ENCODE results near the gene TMEM217. TPM values are rescaled to one million over a fixed set of nuclear protein-coding genes. Genes with fewer than 3 reads are reported as not detected.

TMEM217 gene
- total RNA-seq, 2 donors from 2014 or later, result 0.41 to 6.2 TPM

DNA sequence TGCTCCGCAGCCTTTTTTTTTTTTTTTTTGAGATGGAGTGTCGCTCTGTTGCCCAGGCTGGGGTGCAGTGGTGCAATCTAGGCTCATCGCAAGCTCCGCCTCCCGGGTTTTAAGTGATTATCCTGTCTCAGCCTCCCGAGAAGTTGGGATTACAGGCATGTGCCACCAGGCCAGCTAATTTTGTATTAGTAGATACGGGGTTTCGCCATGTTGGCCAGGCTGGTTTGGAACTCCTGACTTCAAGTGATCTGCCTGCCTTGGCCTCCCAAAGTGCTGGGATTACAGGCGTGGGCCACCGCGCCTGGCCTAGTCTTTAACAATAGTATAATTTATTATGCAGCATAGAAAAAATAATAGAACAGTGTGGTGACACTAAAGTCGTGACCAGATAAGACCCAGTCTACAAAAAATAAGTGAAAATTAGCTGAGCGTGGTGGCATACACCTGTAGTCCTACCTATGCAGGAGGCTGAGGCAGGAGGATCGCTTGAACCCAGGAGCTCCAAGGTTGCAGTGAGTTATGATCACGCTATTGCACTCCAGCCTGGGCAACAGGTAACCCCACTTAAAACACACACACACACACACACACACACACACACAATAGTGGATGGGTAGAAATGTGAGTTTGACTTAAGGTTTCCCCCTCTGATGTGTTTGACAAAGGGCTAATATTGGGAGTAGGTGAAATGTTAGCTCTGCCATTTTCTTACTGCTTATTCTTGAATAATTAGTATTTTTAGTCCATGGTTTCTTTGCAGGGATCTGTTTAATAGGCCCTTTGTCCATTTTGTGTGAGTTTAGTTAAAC is 81.5 kb downstream of the TMEM217 start:
- Histone ChIP-seq H3K4me1 (ENCODE audit: control insufficient read depth in 1 of 2, low read depth in 2 of 2) (peaks cover 13 to 25% of the 10 kb centered on the region in 2 donors), H3K27ac (no peak overlapping the region), H3K9me3 (no peaks in the 10 kb centered on the region), H3K36me3 (peaks cover 28% of the 10 kb centered on the region), H3K27me3 (replicated peaks; ENCODE audit: insufficient read depth) (no peaks in the 10 kb centered on the region), H3K4me3 (no peak overlapping the region)
- no peak for DNase-seq (ENCODE audit: low spot score)
- TF ChIP-seq, protein P1, sequence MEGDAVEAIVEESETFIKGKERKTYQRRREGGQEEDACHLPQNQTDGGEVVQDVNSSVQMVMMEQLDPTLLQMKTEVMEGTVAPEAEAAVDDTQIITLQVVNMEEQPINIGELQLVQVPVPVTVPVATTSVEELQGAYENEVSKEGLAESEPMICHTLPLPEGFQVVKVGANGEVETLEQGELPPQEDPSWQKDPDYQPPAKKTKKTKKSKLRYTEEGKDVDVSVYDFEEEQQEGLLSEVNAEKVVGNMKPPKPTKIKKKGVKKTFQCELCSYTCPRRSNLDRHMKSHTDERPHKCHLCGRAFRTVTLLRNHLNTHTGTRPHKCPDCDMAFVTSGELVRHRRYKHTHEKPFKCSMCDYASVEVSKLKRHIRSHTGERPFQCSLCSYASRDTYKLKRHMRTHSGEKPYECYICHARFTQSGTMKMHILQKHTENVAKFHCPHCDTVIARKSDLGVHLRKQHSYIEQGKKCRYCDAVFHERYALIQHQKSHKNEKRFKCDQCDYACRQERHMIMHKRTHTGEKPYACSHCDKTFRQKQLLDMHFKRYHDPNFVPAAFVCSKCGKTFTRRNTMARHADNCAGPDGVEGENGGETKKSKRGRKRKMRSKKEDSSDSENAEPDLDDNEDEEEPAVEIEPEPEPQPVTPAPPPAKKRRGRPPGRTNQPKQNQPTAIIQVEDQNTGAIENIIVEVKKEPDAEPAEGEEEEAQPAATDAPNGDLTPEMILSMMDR (IDR thresholded peaks at IDR 0.05), result no peak
- ATAC-seq (ENCODE audit: insufficient number of reproducible peaks, low FRiP score, low read depth), result no peak

DNA sequence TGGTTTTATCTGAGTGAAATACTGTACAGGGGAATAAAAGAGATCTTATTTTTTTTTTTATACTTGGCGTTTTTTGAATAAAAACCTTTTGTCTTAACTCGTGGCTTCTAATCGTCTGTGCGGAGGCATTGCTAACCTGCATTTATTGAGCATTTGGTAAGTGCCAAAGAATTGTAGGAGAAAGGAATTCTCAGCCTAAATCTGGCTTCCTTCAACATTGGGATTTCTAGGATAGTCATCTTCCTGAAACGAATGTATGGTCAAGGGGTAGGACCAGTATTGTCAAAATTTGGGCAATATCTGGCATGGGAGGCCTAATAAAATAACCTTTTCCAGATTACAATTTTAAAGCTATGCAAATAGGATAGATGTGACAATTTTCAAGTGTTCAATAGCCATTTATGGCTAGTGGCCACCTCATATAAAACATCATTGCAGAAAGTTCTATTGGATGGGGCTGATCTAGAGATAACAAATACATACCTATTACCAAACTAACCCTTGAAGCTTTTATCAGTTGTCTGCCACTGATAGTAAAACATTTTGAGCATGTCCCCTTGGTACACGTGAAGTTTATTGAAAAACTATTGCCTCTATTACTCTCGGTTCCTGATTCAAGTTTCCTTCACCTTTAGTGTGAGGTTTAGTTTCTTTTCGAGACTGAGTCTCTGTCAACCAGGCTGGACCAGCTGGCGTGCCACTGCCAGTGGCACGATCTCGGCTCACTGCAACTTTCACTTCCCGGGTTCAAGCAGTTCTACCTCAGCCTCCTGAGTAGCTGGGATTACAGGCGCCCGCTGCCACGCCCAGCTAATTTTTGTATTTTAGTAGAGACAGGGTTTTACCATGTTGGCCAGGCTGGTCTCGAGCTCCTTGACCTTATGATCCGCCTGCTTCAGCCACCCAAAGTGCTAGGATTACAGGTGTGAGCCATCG is 82.3 kb downstream of the TMEM217 start:
- TF ChIP-seq, protein P1 (IDR thresholded peaks at IDR 0.05), result no peak
- no peaks in the 10 kb centered on the region for H3K9me3 ChIP-seq
- H3K36me3 ChIP-seq, result peaks cover 28% of the 10 kb centered on the region
- H3K27me3 ChIP-seq (replicated peaks; ENCODE audit: insufficient read depth), result no peaks in the 10 kb centered on the region
- no peak overlapping the region for H3K4me3 ChIP-seq
- no peak for DNase-seq (ENCODE audit: low spot score)
- ATAC-seq (ENCODE audit: insufficient number of reproducible peaks, low FRiP score, low read depth), result no peak
- peaks cover 13 to 25% of the 10 kb centered on the region in 2 donors for H3K4me1 ChIP-seq (ENCODE audit: control insufficient read depth in 1 of 2, low read depth in 2 of 2)
- no peak overlapping the region for H3K27ac ChIP-seq

DNA sequence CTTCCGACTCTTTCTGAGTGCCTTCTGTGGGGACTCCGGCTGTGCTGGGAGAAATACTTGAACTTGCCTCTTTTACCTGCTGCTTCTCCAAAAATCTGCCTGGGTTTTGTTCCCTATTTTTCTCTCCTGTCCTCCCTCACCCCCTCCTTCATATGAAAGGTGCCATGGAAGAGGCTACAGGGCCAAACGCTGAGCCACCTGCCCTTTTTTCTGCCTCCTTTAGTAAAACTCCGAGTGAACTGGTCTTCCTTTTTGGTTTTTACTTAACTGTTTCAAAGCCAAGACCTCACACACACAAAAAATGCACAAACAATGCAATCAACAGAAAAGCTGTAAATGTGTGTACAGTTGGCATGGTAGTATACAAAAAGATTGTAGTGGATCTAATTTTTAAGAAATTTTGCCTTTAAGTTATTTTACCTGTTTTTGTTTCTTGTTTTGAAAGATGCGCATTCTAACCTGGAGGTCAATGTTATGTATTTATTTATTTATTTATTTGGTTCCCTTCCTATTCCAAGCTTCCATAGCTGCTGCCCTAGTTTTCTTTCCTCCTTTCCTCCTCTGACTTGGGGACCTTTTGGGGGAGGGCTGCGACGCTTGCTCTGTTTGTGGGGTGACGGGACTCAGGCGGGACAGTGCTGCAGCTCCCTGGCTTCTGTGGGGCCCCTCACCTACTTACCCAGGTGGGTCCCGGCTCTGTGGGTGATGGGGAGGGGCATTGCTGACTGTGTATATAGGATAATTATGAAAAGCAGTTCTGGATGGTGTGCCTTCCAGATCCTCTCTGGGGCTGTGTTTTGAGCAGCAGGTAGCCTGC is 83.2 kb downstream of the TMEM217 start:
- Histone ChIP-seq H3K36me3 (peaks cover 28% of the 10 kb centered on the region), H3K4me1 (ENCODE audit: control insufficient read depth in 1 of 2, low read depth in 2 of 2) (peaks cover 13 to 25% of the 10 kb centered on the region in 2 donors), H3K27me3 (replicated peaks; ENCODE audit: insufficient read depth) (no peaks in the 10 kb centered on the region), H3K4me3 (peak overlapping the region; percentile 20), H3K9me3 (no peaks in the 10 kb centered on the region), H3K27ac (no peak overlapping the region)
- no peak for ATAC-seq (ENCODE audit: insufficient number of reproducible peaks, low FRiP score, low read depth)
- TF ChIP-seq, protein P1 (IDR thresholded peaks at IDR 0.05), result no peak
- no peak for DNase-seq (ENCODE audit: low spot score)

DNA sequence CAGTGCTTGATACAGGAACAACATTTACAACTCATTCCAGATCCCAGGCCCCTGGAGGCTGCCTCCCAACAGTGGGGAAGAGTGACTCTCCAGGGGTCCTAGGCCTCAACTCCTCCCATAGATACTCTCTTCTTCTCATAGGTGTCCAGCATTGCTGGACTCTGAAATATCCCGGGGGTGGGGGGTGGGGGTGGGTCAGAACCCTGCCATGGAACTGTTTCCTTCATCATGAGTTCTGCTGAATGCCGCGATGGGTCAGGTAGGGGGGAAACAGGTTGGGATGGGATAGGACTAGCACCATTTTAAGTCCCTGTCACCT is 83.8 kb downstream of the TMEM217 start:
- H3K4me3 ChIP-seq, result peak overlapping the region; percentile 20
- no peaks in the 10 kb centered on the region for H3K9me3 ChIP-seq
- peaks cover 13 to 25% of the 10 kb centered on the region in 2 donors for H3K4me1 ChIP-seq (ENCODE audit: control insufficient read depth in 1 of 2, low read depth in 2 of 2)
- no peaks in the 10 kb centered on the region for H3K27me3 ChIP-seq (replicated peaks; ENCODE audit: insufficient read depth)
- peaks cover 28% of the 10 kb centered on the region for H3K36me3 ChIP-seq
- DNase-seq (ENCODE audit: low spot score) (no peak), ATAC-seq (ENCODE audit: insufficient number of reproducible peaks, low FRiP score, low read depth) (no peak)
- no peak overlapping the region for H3K27ac ChIP-seq
- TF ChIP-seq, protein P1 (IDR thresholded peaks at IDR 0.05), result no peak

Data from thoracic aorta (tissue), 2 donors.